ENCODE measurements around the gene SDHC. TPM values are rescaled to one million over a fixed set of nuclear protein-coding genes. Genes with fewer than 3 reads are reported as not detected.
A peak's percentile ranks its signal among the peaks of the same experiment; 100 is the strongest.

Gene SDHC
- polyA plus RNA-seq, 2 of the 4 experiments (the other 2 are of a cell fraction), result 296 to 323 TPM

DNA sequence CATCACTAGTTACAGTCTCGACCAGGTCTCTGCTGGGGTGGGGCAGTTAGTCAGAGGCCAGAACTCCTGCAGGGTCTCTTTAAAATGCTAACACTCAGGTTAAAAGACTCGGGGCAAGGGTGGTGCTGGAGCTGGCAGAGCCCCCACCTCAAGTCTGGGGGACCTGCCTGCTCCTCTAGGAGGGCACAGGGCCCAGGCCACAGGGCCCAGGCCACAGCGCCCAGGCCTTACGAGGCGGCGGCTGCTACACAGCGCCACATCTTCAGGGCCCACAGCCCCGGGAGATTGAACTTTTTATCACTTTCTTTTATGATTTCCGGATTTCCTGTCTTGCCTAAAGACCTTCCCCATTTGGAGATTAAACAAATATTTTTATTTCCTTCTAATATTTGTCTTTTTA, 14.8 kb upstream of the SDHC start (continued):
- TF ChIP-seq RAD21 (conservative IDR thresholded peaks at IDR 0.05 in 1 of 2, IDR thresholded peaks at IDR 0.05 in 1 of 2) (no peak), HOXB13 (CRISPR knock-in tag; IDR thresholded peaks at IDR 0.05; ENCODE audit: low read depth) (no peak)

DNA sequence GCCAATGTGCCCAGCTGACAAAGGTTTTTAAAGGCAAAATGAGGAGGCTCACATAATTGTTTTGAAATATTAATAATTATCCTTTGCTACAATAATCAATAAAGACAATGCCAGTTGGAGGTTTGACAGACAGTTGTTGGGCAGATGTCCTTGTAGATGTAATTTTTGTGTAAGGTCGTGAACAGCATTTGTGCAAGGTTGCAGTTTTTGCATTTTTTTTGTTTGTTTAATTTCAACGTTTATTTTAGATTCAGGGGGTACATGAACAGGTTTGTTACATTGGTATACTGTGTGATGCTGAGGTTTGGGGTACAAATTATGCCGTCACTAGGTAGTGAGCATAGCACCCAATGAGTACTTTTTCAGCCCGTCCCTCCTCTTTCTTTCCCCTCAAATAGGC, 13.7 kb upstream of the SDHC start:
- peak; percentile 91 for TF ChIP-seq MAFK (IDR thresholded peaks at IDR 0.05; ENCODE audit: partially characterized antibody)
- TF ChIP-seq CBX8 (IDR thresholded peaks at IDR 0.05), result no peak
- no peak for TF ChIP-seq JUNB (IDR thresholded peaks at IDR 0.05)
- DNase-seq (ENCODE audit: low read depth in 1 of 2, low spot score in 1 of 2), result no peak
- ChIA-PET CTCF (interaction anchor here (2.9 kb wide), 1 partner anchor 81 kb away, joined by 9 read pairs; no protein-coding TSS in a partner anchor), POLR2A (interaction anchor here (1.9 kb wide), 1 partner anchor 14 kb away, joined by 7 read pairs; the partner anchor contains the start of gene SDHC)
- ATAC-seq, result no peak
- no peak for FAIRE-seq
- H3K4me1 ChIP-seq, result no peaks in the 10 kb centered on the region
- H3K9me3 ChIP-seq, result no peaks in the 10 kb centered on the region
- no peak overlapping the region for H3K4me3 ChIP-seq
- H3K27ac ChIP-seq, result no peak overlapping the region
- H3K4me2 ChIP-seq, result no peak overlapping the region
- WGBS (ENCODE audit: missing lambda C conversion rate), result 73% methylated on average over 4 of the region's 4 CpGs

DNA sequence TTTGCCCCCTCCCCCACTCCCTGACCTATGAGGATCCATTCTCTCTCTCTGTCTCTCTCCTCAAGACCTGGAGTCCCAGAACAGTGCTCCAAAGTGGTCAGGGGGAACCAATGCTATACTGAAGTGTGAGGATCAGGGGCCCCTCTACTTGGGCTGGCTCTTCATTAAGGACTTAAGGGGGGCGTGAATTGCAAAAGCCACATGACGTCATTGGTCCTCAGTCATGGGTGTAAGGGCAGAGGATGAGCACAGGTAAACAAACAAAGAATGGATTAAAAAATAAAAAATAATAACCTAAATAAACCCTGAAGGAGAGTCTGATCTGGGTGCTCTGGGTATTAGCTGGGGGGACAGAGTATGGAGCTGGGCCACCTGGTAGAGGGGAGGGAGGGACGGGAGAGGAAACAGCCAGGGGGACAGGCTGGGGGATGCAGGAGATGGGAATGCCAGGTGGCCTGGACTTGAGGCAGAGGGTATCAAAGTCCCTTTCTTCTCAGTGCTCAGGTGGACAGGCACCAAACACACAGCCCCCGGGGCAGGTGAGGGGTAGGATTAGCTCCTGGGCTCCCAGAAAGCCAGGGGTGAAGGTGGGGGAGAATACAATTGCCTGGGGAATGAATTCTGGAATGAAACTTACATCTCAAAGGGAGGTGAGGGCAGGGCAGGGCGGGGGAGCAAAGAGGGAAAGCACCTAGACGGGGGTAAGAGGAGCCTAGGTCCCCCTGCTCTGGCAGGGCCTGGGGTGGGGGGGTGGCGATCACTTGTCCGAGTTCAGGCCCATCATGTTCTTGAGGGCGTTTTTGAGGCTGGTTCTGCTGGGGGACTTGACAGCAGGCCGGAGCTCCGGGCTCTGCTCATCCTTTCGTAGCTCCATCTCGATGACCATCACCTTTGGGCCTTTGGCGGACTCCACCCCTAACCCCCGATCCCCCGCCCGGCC, 9.0 kb upstream of the SDHC start:
- POLR2A ChIA-PET, result no interaction called here
- FAIRE-seq (no peak), DNase-seq (ENCODE audit: low read depth in 1 of 2, low spot score in 1 of 2) (no peak), ATAC-seq (no peak)
- TF ChIP-seq ATOH8 (CRISPR knock-in tag; IDR thresholded peaks at IDR 0.05; ENCODE audit: low read depth) (no peak), TFCP2L1 (CRISPR knock-in tag; IDR thresholded peaks at IDR 0.05) (no peak), MYC (IDR thresholded peaks at IDR 0.05; ENCODE audit: borderline replicate concordance, low read length) (no peak), SMC3 (IDR thresholded peaks at IDR 0.05) (no peak), RAD21 (conservative IDR thresholded peaks at IDR 0.05 in 1 of 2, IDR thresholded peaks at IDR 0.05 in 1 of 2) (no peak), EP300 (IDR thresholded peaks at IDR 0.05) (no peak), ESRRA (IDR thresholded peaks at IDR 0.05; ENCODE audit: borderline replicate concordance, low read length) (no peak), NPAS2 (CRISPR knock-in tag; IDR thresholded peaks at IDR 0.05; ENCODE audit: borderline replicate concordance) (no peak), CEBPB (IDR thresholded peaks at IDR 0.05) (no peak), RNF2 (IDR thresholded peaks at IDR 0.05; ENCODE audit: borderline replicate concordance, low read depth) (no peak), HMGXB4 (CRISPR knock-in tag; IDR thresholded peaks at IDR 0.05; ENCODE audit: borderline replicate concordance) (no peak)
- TF ChIP-seq, protein P1, sequence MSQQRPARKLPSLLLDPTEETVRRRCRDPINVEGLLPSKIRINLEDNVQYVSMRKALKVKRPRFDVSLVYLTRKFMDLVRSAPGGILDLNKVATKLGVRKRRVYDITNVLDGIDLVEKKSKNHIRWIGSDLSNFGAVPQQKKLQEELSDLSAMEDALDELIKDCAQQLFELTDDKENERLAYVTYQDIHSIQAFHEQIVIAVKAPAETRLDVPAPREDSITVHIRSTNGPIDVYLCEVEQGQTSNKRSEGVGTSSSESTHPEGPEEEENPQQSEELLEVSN (IDR thresholded peaks at IDR 0.05; ENCODE audit: borderline replicate concordance, low read depth), result no peak
- no peak overlapping the region for H3K4me2 ChIP-seq
- CTCF ChIA-PET, result interaction anchor here (0.6 to 3.2 kb wide), 5 partner anchors 9 to 77 kb away, joined by 3 to 15 read pairs (median 3); partner anchors contain the start of gene SDHC
- WGBS (ENCODE audit: missing lambda C conversion rate), result 79% methylated on average over 17 of the region's 17 CpGs
- H3K4me3 ChIP-seq, result no peak overlapping the region
- no peaks in the 10 kb centered on the region for H3K9me3 ChIP-seq
- H3K4me1 ChIP-seq, result peaks cover 10% of the 10 kb centered on the region; the same call in 2 of the 3 replicates
- H3K27ac ChIP-seq, result no peak overlapping the region

All from A549 (cell line).